Heart left ventricle (tissue), 13 donors: Measurements from ENCODE around the gene ATM.

ENCODE experiments used
- CTCF ChIP-seq, 12 donors: fragments of 200-600 bp; sonication (generic) in 4 of 12; IDR thresholded peaks; one replicate each; pipeline versions ENCODE4 v1.5.0 to v1.8.0; 2018 to 2022; ENCODE audit warnings: antibody characterized with exemption in 12 of 12, mild to moderate bottlenecking in 5 of 12
- POLR2A ChIP-seq, 2 donors: fragments of 450-650 bp; IDR thresholded peaks; one replicate each; pipeline ENCODE4 v1.6.1; 2017; ENCODE audit warnings: antibody characterized with exemption in 2 of 2, mild to moderate bottlenecking in 2 of 2, moderate library complexity in 2 of 2
- donor health status: ischemic (EF 13 %, LVEDD 7.1; RV severe dilation, severe dysfunction).
- donor health status: DM: no; HTN: yes; CAD: no.
- donor health status: DM: no; HTN: no; CAD: no.
- donor health status: ischemic (EF 25% LVEDD 6.9; RV normal size, moderate dysfunction).
- donor health status: ischemic (EF 25% LVEDD 5.7; RV mildly dilated, moderate dysfunction).
- donor health status: ischemic (EF 35%, LVEDD 5.7; RV mildly dilated, moderate dysfunction).
- donor health status: nonischemic (EF 11% LVEDD 7.7; RV severe dilation, severe dysfunction).
- donor health status: DM: yes; HTN: yes; CAD: no.
- donor health status: PGD.
- donor health status: ischemic (EF 29% LVEDD 5.4; RV normal size, mild dysfunction).
- donor health status: nonischemic (EF 23%, LVEDD 6.1; RV moderate dilation, normal function).

DNA sequence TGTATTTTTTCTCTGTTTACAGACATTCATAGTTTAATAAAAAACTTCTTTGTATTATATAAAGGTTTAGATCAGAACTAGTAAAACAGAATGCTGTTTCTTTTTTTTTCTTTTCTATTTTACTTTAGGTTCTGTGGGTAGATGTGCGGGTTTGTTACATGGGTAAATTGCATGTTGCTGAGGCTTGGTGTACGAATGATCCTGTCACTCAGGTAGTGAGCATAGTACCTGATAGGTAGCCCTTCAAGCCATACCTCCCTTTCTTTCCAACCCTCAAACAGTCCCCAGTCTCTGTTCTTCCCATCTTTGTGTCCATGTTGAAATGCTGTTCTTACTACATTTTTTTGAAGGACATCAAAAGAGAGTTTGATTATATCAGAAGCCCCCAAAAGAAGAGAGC lies 3.2 kb downstream of the ATM start:
- no peak for TF ChIP-seq CTCF (IDR thresholded peaks at IDR 0.05)
- no peak for TF ChIP-seq POLR2A (IDR thresholded peaks at IDR 0.05)
